WTC11 (cell line): Measurements from ENCODE around the gene TIPRL. TPM values are rescaled to one million over a fixed set of nuclear protein-coding genes. Genes with fewer than 3 reads are reported as not detected.

Experiments used
- ATAC-seq: fragments of 200-7000 bp; cut with Tn5 transposase; 2 replicates; pipeline ENCODE4 v1.10.0; 2021; ENCODE audit warnings: mild to moderate bottlenecking, moderate library complexity
- CTCF ChIA-PET: fragments of 300-600 bp; sonication (Branson Sonifier 250); formaldehyde crosslinking; loops from one replicate; lab custom pipeline; 2021; ENCODE audit warnings: antibody characterized with exemption; lab: Charles Lee
- POLR2A ChIA-PET: fragments of 350-600 bp; sonication (Branson Sonifier 250); formaldehyde crosslinking; loops from one replicate; lab custom pipeline; 2021; ENCODE audit warnings: antibody characterized with exemption; lab: Charles Lee
- DNase-seq: peaks from one replicate; pipeline ENCODE4 v3.0.0; 2021; ENCODE audit warnings: low spot score
- H3K27ac Mint-ChIP-seq: 2 replicates; pipeline ENCODE4 v1.8.0; 2021; ENCODE audit warnings: mixed read lengths
- H3K27me3 Mint-ChIP-seq: 2 replicates; pipeline ENCODE4 v1.8.0; 2021; ENCODE audit warnings: low read depth, mild to moderate bottlenecking, moderate library complexity, mixed read lengths
- H3K36me3 Mint-ChIP-seq: 2 replicates; pipeline ENCODE4 v1.8.0; 2021; ENCODE audit warnings: mixed read lengths
- H3K4me1 Mint-ChIP-seq: 2 replicates; pipeline ENCODE4 v1.8.0; 2022; ENCODE audit warnings: mixed read lengths
- H3K4me3 Mint-ChIP-seq: 2 replicates; pipeline ENCODE4 v1.8.0; 2021; ENCODE audit warnings: mild to moderate bottlenecking, moderate library complexity, mixed read lengths
- H3K9me3 Mint-ChIP-seq: 2 replicates; pipeline ENCODE4 v1.8.0; 2021; ENCODE audit warnings: mixed read lengths
- CBFB ChIP-seq: sonication (generic); formaldehyde crosslinking; IDR thresholded peaks from 2 replicates; pipeline ENCODE4 v1.8.1; 2022; ENCODE audit warnings: mild to moderate bottlenecking, low read depth, missing genetic modification reagents
- JAZF1 ChIP-seq: fragments of 250-450 bp; sonication (Bioruptor Pico); IDR thresholded peaks from 2 replicates; pipeline ENCODE4 v1.9.0; 2021; ENCODE audit warnings: moderate library complexity, mild to moderate bottlenecking, inconsistent platforms
- NFYB ChIP-seq: sonication (generic); formaldehyde crosslinking; conservative IDR thresholded peaks from 2 replicates; pipeline ENCODE4 v1.8.0; 2022; ENCODE audit warnings: low read depth, missing genetic modification reagents
- OVOL2 ChIP-seq: fragments of 250-450 bp; sonication (Bioruptor Pico); IDR thresholded peaks from 2 replicates; pipeline ENCODE4 v1.9.0; 2021; ENCODE audit warnings: mild to moderate bottlenecking, borderline replicate concordance
- TEAD1 ChIP-seq: sonication (generic); formaldehyde crosslinking; IDR thresholded peaks from 2 replicates; pipeline ENCODE4 v1.8.0; 2022; ENCODE audit warnings: mild to moderate bottlenecking, missing genetic modification reagents
- ZNF219 ChIP-seq: sonication (generic); formaldehyde crosslinking; IDR thresholded peaks from 2 replicates; pipeline ENCODE4 v1.8.0; 2023; ENCODE audit warnings: missing genetic modification reagents, mild to moderate bottlenecking, borderline replicate concordance
- ZNF671 ChIP-seq: fragments of 250-450 bp; sonication (Bioruptor Pico); IDR thresholded peaks from 2 replicates; pipeline ENCODE4 v1.8.0; 2021; ENCODE audit warnings: mild to moderate bottlenecking
- total RNA-seq: library from RNA; stranded (reverse); gene quantifications from 3 replicates; pipeline ENCODE4 v1.2.3, GENCODE V29; 2021
- TF ChIP-seq, protein P1 (sequence below): sonication (generic); formaldehyde crosslinking; IDR thresholded peaks from 2 replicates; pipeline ENCODE4 v1.8.0; 2022; ENCODE audit warnings: missing genetic modification reagents
- TF ChIP-seq, protein P2 (sequence below): sonication (generic); formaldehyde crosslinking; IDR thresholded peaks from 2 replicates; pipeline ENCODE4 v1.8.1; 2023; ENCODE audit warnings: mild to moderate bottlenecking, missing genetic modification reagents, moderate library complexity
- TF ChIP-seq, protein P3 (sequence below): sonication (generic); formaldehyde crosslinking; IDR thresholded peaks from 2 replicates; pipeline ENCODE4 v1.8.0; 2022; ENCODE audit warnings: mild to moderate bottlenecking, missing genetic modification reagents
- TF ChIP-seq, protein P4 (sequence below): fragments of 250-450 bp; sonication (Bioruptor Pico); IDR thresholded peaks from 2 replicates; pipeline ENCODE4 v1.9.0; 2021; ENCODE audit warnings: mild to moderate bottlenecking, borderline replicate concordance
- TF ChIP-seq, protein P5 (sequence below): sonication (generic); formaldehyde crosslinking; conservative IDR thresholded peaks from 2 replicates; pipeline ENCODE4 v1.8.1; 2023; ENCODE audit warnings: mild to moderate bottlenecking, low read depth, missing genetic modification reagents, moderate library complexity
- TF ChIP-seq, protein P6 (sequence below): sonication (generic); formaldehyde crosslinking; IDR thresholded peaks from 2 replicates; pipeline ENCODE4 v1.8.0; 2023; ENCODE audit warnings: mild to moderate bottlenecking, missing genetic modification reagents
- TF ChIP-seq, protein P7 (sequence below): sonication (generic); formaldehyde crosslinking; IDR thresholded peaks from 2 replicates; pipeline ENCODE4 v1.8.1; 2023; ENCODE audit warnings: mild to moderate bottlenecking, missing genetic modification reagents, moderate library complexity

The TIPRL gene
- total RNA-seq, 1 experiment from 2014 or later: 25.3 TPM

DNA sequence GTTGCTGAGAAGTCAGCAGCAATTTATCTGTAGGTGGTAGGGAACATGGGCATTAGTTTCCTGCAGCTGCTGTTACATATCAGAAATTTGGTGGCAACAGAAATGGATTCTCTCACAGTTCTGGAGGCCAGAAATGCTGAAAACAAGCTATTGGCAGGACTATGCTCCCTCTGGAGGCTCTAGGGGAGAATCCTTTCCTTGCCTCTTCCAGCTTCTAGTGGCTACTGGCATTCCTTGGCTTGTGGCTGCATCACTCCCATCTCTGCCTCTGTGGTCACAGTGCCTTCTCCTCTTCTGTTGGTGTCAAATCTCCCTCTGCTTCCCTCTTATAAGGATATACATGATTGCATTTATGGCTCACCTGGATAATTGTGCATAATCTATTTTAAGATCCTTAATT lies 44.5 kb downstream of the TIPRL start (continued):
- TF ChIP-seq, protein P1, sequence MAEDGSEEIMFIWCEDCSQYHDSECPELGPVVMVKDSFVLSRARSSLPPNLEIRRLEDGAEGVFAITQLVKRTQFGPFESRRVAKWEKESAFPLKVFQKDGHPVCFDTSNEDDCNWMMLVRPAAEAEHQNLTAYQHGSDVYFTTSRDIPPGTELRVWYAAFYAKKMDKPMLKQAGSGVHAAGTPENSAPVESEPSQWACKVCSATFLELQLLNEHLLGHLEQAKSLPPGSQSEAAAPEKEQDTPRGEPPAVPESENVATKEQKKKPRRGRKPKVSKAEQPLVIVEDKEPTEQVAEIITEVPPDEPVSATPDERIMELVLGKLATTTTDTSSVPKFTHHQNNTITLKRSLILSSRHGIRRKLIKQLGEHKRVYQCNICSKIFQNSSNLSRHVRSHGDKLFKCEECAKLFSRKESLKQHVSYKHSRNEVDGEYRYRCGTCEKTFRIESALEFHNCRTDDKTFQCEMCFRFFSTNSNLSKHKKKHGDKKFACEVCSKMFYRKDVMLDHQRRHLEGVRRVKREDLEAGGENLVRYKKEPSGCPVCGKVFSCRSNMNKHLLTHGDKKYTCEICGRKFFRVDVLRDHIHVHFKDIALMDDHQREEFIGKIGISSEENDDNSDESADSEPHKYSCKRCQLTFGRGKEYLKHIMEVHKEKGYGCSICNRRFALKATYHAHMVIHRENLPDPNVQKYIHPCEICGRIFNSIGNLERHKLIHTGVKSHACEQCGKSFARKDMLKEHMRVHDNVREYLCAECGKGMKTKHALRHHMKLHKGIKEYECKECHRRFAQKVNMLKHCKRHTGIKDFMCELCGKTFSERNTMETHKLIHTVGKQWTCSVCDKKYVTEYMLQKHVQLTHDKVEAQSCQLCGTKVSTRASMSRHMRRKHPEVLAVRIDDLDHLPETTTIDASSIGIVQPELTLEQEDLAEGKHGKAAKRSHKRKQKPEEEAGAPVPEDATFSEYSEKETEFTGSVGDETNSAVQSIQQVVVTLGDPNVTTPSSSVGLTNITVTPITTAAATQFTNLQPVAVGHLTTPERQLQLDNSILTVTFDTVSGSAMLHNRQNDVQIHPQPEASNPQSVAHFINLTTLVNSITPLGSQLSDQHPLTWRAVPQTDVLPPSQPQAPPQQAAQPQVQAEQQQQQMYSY (CRISPR knock-in tag): no peak
- TF ChIP-seq, all 79 proteins: peak for 0

DNA sequence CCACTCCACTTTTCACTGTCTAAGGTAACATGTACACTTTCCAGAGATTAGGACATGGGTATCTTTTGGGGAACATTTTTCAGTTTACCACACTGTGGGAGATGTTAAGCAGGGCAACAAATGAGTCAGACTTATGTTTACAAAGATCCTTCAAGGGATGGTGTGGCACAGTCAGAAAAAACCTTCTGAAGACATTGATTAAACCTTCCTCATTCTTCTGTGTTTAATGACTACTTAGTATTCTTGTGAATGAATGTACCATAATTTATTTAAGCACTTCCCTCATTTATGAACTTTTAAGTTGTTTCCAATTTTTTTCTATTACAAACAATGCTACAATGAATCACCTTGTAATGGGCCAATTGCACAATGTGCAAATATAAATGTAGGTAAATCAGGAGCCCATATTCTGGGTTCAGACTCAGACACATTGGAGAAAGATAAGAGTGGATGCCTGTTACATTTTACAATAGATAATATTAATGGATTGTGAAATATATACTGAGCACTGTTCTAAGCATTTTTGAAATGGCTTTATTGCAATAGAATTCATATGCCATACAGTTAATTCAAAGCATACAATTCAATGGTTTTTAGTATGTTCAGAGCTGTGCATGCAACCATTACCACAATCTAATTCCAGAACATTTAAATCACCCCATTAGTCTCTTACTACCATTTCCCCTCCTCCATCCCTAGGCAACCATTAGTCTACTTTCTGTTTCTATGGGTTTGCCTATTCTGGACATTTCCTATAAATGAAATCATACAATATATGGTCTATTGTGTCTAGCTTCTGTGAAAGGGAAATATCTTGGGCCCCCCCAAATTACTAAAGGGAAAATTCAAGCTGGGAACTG lies 45.1 kb downstream of the TIPRL start:
- Mint-ChIP-seq H3K4me3 (no peak overlapping the region), H3K36me3 (peaks cover 12% of the 10 kb centered on the region; the same call in 1 of the 2 replicates), H3K27ac (no peak overlapping the region), H3K27me3 (peaks cover 10% of the 10 kb centered on the region)
- ATAC-seq: no peak
- no peak for DNase-seq
- ChIA-PET CTCF (interaction anchor here (2.4 to 3.5 kb wide), 2 partner anchors 11 to 142 kb away, joined by 9 to 39 read pairs; no protein-coding TSS in a partner anchor), POLR2A (no interaction called here)
- TF ChIP-seq OVOL2: no peak
- TF ChIP-seq, all 79 proteins: peak for 0
- H3K4me1 Mint-ChIP-seq: peaks cover 33% of the 10 kb centered on the region
- H3K9me3 Mint-ChIP-seq: peaks cover 22% of the 10 kb centered on the region

DNA sequence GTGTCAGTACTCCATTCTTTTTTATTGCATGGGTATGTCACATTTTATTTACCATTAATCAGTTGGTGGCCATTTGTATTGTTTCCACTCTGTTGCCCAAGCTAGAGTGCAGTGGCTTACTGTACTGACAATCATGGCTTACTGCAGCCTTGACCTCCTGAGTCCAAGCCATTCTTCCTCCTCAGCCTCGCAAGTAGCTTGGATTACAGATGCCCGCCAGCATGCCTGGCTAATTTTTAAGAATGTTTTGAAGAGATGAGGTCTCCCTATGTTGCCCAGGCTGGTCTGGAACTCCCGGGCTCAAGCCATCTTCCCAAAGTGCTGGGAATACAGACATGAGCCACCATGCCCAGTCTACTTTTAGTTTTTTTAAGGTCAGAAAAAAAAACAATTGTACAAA lies 46.2 kb downstream of the TIPRL start:
- Mint-ChIP-seq H3K4me3 (peak overlapping the region; percentile 90), H3K4me1 (peaks cover 32% of the 10 kb centered on the region), H3K27ac (no peak overlapping the region), H3K9me3 (peaks cover 22% of the 10 kb centered on the region), H3K36me3 (peaks cover 12% of the 10 kb centered on the region; the same call in 1 of the 2 replicates), H3K27me3 (peaks cover 10% of the 10 kb centered on the region)
- DNase-seq: no peak
- ChIA-PET CTCF (interaction anchor here (0.6 to 3.5 kb wide), 6 partner anchors 10 to 631 kb away, joined by 3 to 39 read pairs (median 6); no protein-coding TSS in a partner anchor), POLR2A (interaction anchor here (0.5 to 1.8 kb wide), 3 partner anchors 10 to 82 kb away, joined by 3 to 9 read pairs (median 7); no protein-coding TSS in a partner anchor)
- no peak for ATAC-seq
- no peak for TF ChIP-seq ZNF219
- TF ChIP-seq, protein P2, sequence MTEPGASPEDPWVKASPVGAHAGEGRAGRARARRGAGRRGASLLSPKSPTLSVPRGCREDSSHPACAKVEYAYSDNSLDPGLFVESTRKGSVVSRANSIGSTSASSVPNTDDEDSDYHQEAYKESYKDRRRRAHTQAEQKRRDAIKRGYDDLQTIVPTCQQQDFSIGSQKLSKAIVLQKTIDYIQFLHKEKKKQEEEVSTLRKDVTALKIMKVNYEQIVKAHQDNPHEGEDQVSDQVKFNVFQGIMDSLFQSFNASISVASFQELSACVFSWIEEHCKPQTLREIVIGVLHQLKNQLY (CRISPR knock-in tag): no peak
- no peak for TF ChIP-seq NFYB (CRISPR knock-in tag)
- no peak for TF ChIP-seq ZNF671 (CRISPR knock-in tag)
- TF ChIP-seq, protein P3, sequence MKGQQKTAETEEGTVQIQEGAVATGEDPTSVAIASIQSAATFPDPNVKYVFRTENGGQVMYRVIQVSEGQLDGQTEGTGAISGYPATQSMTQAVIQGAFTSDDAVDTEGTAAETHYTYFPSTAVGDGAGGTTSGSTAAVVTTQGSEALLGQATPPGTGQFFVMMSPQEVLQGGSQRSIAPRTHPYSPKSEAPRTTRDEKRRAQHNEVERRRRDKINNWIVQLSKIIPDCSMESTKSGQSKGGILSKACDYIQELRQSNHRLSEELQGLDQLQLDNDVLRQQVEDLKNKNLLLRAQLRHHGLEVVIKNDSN (CRISPR knock-in tag): no peak
- no peak for TF ChIP-seq TEAD1 (CRISPR knock-in tag)
- no peak for TF ChIP-seq JAZF1 (CRISPR knock-in tag)
- no peak for TF ChIP-seq CBFB (CRISPR knock-in tag)
- TF ChIP-seq, protein P4, sequence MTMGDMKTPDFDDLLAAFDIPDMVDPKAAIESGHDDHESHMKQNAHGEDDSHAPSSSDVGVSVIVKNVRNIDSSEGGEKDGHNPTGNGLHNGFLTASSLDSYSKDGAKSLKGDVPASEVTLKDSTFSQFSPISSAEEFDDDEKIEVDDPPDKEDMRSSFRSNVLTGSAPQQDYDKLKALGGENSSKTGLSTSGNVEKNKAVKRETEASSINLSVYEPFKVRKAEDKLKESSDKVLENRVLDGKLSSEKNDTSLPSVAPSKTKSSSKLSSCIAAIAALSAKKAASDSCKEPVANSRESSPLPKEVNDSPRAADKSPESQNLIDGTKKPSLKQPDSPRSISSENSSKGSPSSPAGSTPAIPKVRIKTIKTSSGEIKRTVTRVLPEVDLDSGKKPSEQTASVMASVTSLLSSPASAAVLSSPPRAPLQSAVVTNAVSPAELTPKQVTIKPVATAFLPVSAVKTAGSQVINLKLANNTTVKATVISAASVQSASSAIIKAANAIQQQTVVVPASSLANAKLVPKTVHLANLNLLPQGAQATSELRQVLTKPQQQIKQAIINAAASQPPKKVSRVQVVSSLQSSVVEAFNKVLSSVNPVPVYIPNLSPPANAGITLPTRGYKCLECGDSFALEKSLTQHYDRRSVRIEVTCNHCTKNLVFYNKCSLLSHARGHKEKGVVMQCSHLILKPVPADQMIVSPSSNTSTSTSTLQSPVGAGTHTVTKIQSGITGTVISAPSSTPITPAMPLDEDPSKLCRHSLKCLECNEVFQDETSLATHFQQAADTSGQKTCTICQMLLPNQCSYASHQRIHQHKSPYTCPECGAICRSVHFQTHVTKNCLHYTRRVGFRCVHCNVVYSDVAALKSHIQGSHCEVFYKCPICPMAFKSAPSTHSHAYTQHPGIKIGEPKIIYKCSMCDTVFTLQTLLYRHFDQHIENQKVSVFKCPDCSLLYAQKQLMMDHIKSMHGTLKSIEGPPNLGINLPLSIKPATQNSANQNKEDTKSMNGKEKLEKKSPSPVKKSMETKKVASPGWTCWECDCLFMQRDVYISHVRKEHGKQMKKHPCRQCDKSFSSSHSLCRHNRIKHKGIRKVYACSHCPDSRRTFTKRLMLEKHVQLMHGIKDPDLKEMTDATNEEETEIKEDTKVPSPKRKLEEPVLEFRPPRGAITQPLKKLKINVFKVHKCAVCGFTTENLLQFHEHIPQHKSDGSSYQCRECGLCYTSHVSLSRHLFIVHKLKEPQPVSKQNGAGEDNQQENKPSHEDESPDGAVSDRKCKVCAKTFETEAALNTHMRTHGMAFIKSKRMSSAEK: no peak
- TF ChIP-seq, protein P5, sequence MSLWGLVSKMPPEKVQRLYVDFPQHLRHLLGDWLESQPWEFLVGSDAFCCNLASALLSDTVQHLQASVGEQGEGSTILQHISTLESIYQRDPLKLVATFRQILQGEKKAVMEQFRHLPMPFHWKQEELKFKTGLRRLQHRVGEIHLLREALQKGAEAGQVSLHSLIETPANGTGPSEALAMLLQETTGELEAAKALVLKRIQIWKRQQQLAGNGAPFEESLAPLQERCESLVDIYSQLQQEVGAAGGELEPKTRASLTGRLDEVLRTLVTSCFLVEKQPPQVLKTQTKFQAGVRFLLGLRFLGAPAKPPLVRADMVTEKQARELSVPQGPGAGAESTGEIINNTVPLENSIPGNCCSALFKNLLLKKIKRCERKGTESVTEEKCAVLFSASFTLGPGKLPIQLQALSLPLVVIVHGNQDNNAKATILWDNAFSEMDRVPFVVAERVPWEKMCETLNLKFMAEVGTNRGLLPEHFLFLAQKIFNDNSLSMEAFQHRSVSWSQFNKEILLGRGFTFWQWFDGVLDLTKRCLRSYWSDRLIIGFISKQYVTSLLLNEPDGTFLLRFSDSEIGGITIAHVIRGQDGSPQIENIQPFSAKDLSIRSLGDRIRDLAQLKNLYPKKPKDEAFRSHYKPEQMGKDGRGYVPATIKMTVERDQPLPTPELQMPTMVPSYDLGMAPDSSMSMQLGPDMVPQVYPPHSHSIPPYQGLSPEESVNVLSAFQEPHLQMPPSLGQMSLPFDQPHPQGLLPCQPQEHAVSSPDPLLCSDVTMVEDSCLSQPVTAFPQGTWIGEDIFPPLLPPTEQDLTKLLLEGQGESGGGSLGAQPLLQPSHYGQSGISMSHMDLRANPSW (CRISPR knock-in tag): no peak
- TF ChIP-seq, protein P6, sequence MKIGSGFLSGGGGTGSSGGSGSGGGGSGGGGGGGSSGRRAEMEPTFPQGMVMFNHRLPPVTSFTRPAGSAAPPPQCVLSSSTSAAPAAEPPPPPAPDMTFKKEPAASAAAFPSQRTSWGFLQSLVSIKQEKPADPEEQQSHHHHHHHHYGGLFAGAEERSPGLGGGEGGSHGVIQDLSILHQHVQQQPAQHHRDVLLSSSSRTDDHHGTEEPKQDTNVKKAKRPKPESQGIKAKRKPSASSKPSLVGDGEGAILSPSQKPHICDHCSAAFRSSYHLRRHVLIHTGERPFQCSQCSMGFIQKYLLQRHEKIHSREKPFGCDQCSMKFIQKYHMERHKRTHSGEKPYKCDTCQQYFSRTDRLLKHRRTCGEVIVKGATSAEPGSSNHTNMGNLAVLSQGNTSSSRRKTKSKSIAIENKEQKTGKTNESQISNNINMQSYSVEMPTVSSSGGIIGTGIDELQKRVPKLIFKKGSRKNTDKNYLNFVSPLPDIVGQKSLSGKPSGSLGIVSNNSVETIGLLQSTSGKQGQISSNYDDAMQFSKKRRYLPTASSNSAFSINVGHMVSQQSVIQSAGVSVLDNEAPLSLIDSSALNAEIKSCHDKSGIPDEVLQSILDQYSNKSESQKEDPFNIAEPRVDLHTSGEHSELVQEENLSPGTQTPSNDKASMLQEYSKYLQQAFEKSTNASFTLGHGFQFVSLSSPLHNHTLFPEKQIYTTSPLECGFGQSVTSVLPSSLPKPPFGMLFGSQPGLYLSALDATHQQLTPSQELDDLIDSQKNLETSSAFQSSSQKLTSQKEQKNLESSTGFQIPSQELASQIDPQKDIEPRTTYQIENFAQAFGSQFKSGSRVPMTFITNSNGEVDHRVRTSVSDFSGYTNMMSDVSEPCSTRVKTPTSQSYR (CRISPR knock-in tag): no peak
- TF ChIP-seq, protein P7, sequence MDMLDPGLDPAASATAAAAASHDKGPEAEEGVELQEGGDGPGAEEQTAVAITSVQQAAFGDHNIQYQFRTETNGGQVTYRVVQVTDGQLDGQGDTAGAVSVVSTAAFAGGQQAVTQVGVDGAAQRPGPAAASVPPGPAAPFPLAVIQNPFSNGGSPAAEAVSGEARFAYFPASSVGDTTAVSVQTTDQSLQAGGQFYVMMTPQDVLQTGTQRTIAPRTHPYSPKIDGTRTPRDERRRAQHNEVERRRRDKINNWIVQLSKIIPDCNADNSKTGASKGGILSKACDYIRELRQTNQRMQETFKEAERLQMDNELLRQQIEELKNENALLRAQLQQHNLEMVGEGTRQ (CRISPR knock-in tag): no peak
